ENCODE data around the gene GYS2.

GYS2 gene

DNA sequence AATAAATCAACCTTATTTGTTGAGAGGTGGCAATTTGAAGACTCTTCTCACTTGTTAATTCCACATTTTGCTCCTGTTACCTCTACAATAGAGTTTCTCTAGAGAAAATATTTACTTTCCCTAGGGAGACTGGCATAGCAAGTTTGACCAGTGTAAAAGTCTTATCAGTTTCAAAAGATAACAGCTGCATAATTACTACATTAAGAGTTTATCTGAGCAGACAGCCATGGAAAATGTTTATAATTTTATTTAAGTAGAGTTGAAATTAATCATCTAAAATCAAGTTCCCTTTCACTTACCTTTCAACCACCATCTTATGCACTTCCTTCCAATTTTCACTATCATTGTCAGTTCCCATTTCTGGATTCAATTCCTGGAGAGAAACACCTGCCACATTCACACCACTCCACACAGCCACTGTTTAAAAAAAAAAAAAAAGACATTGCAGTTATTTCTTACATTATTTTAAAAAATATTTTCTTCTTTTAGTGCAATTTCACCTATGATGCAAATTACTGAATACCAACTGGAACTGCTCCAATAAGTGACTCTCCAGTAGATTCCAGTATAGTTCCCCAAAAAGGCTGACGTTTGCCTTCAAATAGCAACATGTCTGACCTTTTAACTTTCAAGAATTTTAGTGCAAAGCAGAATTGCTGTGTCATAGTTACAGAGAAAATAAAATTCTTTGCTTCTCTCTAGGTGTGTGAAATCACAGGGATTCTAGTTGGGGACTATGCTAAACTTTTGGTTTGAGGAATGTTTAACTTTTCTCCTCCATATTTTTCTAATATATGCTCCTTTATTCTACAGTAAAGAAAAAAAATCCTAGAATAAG lies 33.6 kb upstream of the GYS2 start:
- no peak overlapping the region for H2AFZ ChIP-seq (ENCODE audit: low read length, unreplicated experiment)
- H3K27ac ChIP-seq (ENCODE audit: low read depth, low read length): peak overlapping the region; percentile 48
- H3K4me3 ChIP-seq (ENCODE audit: low read depth, low read length): no peak overlapping the region
- peaks cover 63% of the 10 kb centered on the region for H3K36me3 ChIP-seq (ENCODE audit: insufficient read depth, low read length)
- peaks cover 9% of the 10 kb centered on the region for H3K79me2 ChIP-seq (ENCODE audit: control insufficient read depth, insufficient read depth, low read length, unreplicated experiment)
- H3K27me3 ChIP-seq (ENCODE audit: insufficient read depth, low read length): no peaks in the 10 kb centered on the region
- peaks cover 9% of the 10 kb centered on the region for H3K4me1 ChIP-seq (ENCODE audit: control insufficient read depth, insufficient read depth, low read length, unreplicated experiment)

DNA sequence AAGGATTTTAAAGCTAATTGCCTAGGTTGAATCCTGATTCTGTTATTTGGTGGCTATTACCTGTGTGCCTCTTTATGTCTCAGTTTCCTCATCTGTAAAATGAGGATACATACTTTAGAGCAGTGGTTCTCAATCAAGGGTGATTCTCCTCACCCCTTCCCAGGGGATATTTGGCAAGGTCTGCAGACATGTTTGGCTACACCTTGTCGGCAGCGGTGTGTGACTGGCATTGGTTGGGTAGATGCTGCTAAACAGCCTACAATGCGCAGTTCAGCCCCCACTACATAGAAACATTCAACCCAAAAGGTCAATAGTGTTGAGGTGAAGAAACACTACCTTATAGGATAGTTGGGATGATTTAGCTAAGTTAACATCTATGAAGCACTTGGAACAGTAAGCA lies 29.6 kb upstream of the GYS2 start:
- Histone ChIP-seq H3K27me3 (ENCODE audit: insufficient read depth, low read length) (no peaks in the 10 kb centered on the region), H3K79me2 (ENCODE audit: control insufficient read depth, insufficient read depth, low read length, unreplicated experiment) (no peaks in the 10 kb centered on the region), H3K36me3 (ENCODE audit: insufficient read depth, low read length) (peaks cover 35% of the 10 kb centered on the region), H3K4me3 (ENCODE audit: low read depth, low read length) (no peak overlapping the region), H2AFZ (ENCODE audit: low read length, unreplicated experiment) (no peak overlapping the region), H3K27ac (ENCODE audit: low read depth, low read length) (no peak overlapping the region), H3K4me1 (ENCODE audit: control insufficient read depth, insufficient read depth, low read length, unreplicated experiment) (peaks cover 5% of the 10 kb centered on the region)

DNA sequence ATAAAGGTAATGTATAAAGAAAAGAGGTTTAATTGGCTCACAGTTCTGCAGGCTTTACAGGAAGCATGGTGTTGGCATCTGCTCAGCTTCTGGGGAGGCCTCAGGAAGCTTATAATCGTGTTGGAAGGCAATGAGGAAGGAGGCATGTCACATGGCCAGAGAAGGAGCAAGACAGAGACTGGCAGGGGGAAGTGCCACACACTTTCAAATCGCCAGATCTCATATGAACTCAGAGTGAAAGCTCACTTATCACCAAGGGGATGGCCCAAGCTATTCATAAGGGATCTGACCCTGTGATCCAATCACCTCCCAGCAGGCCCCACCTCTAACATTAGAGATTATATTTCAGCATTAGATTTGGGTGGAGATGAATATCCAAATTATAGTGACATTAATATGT lies 26.7 kb upstream of the GYS2 start:
- H3K27ac ChIP-seq (ENCODE audit: low read depth, low read length): no peak overlapping the region
- no peaks in the 10 kb centered on the region for H3K4me1 ChIP-seq (ENCODE audit: control insufficient read depth, insufficient read depth, low read length, unreplicated experiment)
- H3K4me3 ChIP-seq (ENCODE audit: low read depth, low read length): no peak overlapping the region
- no peaks in the 10 kb centered on the region for H3K79me2 ChIP-seq (ENCODE audit: control insufficient read depth, insufficient read depth, low read length, unreplicated experiment)
- no peaks in the 10 kb centered on the region for H3K27me3 ChIP-seq (ENCODE audit: insufficient read depth, low read length)
- no peak overlapping the region for H2AFZ ChIP-seq (ENCODE audit: low read length, unreplicated experiment)
- H3K36me3 ChIP-seq (ENCODE audit: insufficient read depth, low read length): peaks cover 19% of the 10 kb centered on the region

DNA sequence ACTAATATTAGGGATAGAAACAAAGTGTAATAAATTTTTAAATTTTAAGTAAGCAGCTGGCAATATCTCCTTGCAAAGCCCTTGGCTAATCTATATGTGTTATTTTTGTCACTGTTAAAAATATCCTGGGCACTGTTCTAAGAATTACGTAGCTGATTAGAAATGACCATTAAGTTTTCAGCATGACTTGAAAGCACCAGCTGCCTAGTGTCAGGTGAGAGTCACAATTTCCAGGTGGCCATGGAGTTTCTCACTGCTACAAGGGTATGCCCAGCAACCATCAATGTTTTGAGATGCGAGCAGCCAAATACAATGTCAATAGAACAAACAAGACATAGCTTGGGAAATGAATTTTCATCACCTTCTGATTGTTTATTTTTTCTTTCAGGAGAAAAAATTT lies 23.3 kb upstream of the GYS2 start:
- Histone ChIP-seq H3K79me2 (ENCODE audit: control insufficient read depth, insufficient read depth, low read length, unreplicated experiment) (no peaks in the 10 kb centered on the region), H3K4me1 (ENCODE audit: control insufficient read depth, insufficient read depth, low read length, unreplicated experiment) (no peaks in the 10 kb centered on the region), H3K36me3 (ENCODE audit: insufficient read depth, low read length) (no peaks in the 10 kb centered on the region), H2AFZ (ENCODE audit: low read length, unreplicated experiment) (no peak overlapping the region), H3K27ac (ENCODE audit: low read depth, low read length) (no peak overlapping the region), H3K4me3 (ENCODE audit: low read depth, low read length) (no peak overlapping the region), H3K27me3 (ENCODE audit: insufficient read depth, low read length) (no peaks in the 10 kb centered on the region)

DNA sequence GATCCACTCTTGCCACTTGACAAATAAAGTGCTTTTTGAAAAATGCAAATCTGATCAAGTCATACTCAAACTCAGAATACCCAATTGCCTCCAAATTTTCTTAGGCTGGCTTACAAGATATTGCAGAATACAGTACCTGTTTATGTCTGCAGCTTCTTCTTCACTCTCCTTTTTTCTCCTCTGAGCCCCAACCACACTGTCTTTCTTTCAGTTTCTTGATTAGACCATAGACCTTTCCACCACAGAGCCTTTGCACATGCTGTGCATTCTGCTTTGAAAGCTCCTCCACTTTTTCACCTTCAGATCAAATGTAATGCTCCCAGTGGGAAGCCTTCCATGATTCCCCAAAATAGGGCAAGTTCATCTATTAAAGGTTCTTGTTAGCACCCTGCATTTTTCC lies 13.9 kb upstream of the GYS2 start:
- Histone ChIP-seq H3K4me3 (ENCODE audit: low read depth, low read length) (no peak overlapping the region), H2AFZ (ENCODE audit: low read length, unreplicated experiment) (no peak overlapping the region), H3K36me3 (ENCODE audit: insufficient read depth, low read length) (no peaks in the 10 kb centered on the region), H3K4me1 (ENCODE audit: control insufficient read depth, insufficient read depth, low read length, unreplicated experiment) (no peaks in the 10 kb centered on the region), H3K27ac (ENCODE audit: low read depth, low read length) (no peak overlapping the region), H3K27me3 (ENCODE audit: insufficient read depth, low read length) (no peaks in the 10 kb centered on the region), H3K79me2 (ENCODE audit: control insufficient read depth, insufficient read depth, low read length, unreplicated experiment) (no peaks in the 10 kb centered on the region)

DNA sequence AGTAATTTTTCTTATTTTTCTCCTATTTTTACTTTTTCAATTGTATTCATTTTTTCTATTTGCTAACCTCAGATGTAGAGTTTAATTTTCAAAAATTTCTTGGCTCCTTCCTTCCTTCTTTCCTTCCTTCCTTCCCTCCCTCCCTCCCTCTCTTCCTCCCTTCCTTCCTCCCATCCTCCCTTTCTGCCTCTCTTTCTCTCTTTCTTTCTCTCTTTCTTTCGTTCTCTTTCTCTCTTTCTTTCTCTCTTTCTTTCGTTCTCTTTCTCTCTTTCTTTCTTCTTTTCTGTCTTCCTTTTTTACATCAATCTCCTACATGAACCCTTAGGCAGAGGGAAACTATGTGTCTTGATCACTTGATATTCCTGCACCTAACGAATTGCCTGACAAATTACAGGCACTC lies 12.4 kb upstream of the GYS2 start:
- H3K4me3 ChIP-seq (ENCODE audit: low read depth, low read length): no peak overlapping the region
- H3K36me3 ChIP-seq (ENCODE audit: insufficient read depth, low read length): no peaks in the 10 kb centered on the region
- no peak overlapping the region for H2AFZ ChIP-seq (ENCODE audit: low read length, unreplicated experiment)
- no peak overlapping the region for H3K27ac ChIP-seq (ENCODE audit: low read depth, low read length)
- no peaks in the 10 kb centered on the region for H3K4me1 ChIP-seq (ENCODE audit: control insufficient read depth, insufficient read depth, low read length, unreplicated experiment)
- H3K79me2 ChIP-seq (ENCODE audit: control insufficient read depth, insufficient read depth, low read length, unreplicated experiment): no peaks in the 10 kb centered on the region
- H3K27me3 ChIP-seq (ENCODE audit: insufficient read depth, low read length): no peaks in the 10 kb centered on the region

DNA sequence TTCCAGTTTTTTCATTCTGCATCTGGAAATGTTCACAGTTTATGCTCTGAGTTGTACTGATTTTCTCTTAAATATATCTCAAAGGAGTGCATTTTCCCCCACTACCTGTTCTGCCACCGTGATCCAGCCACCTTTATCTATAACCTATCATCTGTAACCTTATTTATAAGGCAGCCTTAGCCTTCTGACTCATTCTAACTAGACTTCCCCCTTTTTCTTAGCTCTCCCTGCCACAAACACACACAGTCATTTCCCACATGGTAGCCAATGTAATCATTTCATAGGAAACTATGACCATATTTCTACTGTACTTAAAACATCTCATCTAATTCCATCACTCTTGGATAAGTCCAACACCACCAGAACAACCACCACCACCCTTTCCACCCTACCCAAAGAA lies 10.8 kb upstream of the GYS2 start:
- Histone ChIP-seq H2AFZ (ENCODE audit: low read length, unreplicated experiment) (no peak overlapping the region), H3K36me3 (ENCODE audit: insufficient read depth, low read length) (no peaks in the 10 kb centered on the region), H3K4me3 (ENCODE audit: low read depth, low read length) (no peak overlapping the region), H3K4me1 (ENCODE audit: control insufficient read depth, insufficient read depth, low read length, unreplicated experiment) (no peaks in the 10 kb centered on the region), H3K79me2 (ENCODE audit: control insufficient read depth, insufficient read depth, low read length, unreplicated experiment) (no peaks in the 10 kb centered on the region), H3K27ac (ENCODE audit: low read depth, low read length) (no peak overlapping the region), H3K27me3 (ENCODE audit: insufficient read depth, low read length) (no peaks in the 10 kb centered on the region)

DNA sequence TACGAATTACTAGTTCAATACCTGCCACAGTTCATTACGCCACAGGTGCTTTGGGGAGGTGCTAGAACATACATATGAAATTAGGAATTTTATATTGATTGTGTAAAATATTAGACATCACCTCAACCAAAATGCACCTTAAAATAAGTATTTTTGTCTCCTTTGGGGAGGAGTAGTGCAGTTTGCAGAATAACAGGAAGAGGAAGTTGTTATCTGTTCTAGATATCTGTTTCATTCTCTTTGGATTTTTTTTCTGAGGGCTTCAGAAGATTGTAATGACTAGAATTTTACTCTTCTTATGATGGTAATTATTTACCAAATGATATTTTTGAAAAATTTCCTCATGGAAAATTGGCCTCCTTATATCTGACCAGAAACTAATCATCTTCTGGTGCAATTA lies 9.9 kb upstream of the GYS2 start:
- H2AFZ ChIP-seq (ENCODE audit: low read length, unreplicated experiment): no peak overlapping the region
- H3K4me1 ChIP-seq (ENCODE audit: control insufficient read depth, insufficient read depth, low read length, unreplicated experiment): no peaks in the 10 kb centered on the region
- H3K4me3 ChIP-seq (ENCODE audit: low read depth, low read length): no peak overlapping the region
- H3K27me3 ChIP-seq (ENCODE audit: insufficient read depth, low read length): no peaks in the 10 kb centered on the region
- no peaks in the 10 kb centered on the region for H3K36me3 ChIP-seq (ENCODE audit: insufficient read depth, low read length)
- no peak overlapping the region for H3K27ac ChIP-seq (ENCODE audit: low read depth, low read length)
- H3K79me2 ChIP-seq (ENCODE audit: control insufficient read depth, insufficient read depth, low read length, unreplicated experiment): no peaks in the 10 kb centered on the region

DNA sequence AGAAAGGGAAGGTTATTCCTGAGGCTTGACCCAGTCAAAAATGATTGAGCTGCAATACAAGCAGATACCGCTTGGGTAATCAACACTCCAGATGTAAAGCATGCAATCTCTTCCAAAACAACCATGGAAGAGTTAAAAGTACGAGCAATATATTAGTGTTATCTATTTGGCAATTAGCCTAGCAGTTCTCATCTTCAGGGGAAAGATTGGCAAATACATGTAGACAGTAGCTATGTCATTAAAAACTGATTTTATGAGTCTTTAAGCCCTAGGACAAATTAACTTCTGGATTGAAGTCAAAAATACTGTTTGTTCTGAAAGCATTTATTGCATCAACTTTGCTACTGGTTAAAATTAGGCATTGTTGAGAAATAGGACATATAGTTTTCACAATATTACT lies 9.3 kb upstream of the GYS2 start:
- Histone ChIP-seq H3K27me3 (ENCODE audit: insufficient read depth, low read length) (no peaks in the 10 kb centered on the region), H3K27ac (ENCODE audit: low read depth, low read length) (no peak overlapping the region), H3K4me3 (ENCODE audit: low read depth, low read length) (no peak overlapping the region), H3K4me1 (ENCODE audit: control insufficient read depth, insufficient read depth, low read length, unreplicated experiment) (no peaks in the 10 kb centered on the region), H2AFZ (ENCODE audit: low read length, unreplicated experiment) (no peak overlapping the region), H3K79me2 (ENCODE audit: control insufficient read depth, insufficient read depth, low read length, unreplicated experiment) (no peaks in the 10 kb centered on the region), H3K36me3 (ENCODE audit: insufficient read depth, low read length) (no peaks in the 10 kb centered on the region)

DNA sequence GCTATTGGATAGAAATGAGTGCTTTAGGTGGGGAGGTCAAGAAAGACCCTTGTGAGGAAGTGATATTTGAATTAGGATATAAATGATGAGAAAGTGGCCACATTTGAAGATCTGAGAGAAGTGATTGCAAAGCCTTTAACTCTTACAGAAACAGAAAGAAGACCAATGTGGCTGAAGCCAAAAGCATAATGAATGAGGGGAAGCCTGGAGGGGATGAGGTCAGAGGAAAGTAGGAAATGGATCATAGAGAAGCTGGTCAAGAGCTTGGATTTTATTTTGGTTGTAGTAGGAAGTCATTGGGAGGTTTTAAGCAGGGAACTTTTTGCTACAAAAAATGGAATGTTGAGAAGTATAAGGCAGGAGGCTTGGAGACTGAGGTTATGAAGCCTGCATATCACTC lies 3.5 kb upstream of the GYS2 start:
- H3K27ac ChIP-seq (ENCODE audit: low read depth, low read length): no peak overlapping the region
- no peaks in the 10 kb centered on the region for H3K27me3 ChIP-seq (ENCODE audit: insufficient read depth, low read length)
- no peaks in the 10 kb centered on the region for H3K4me1 ChIP-seq (ENCODE audit: control insufficient read depth, insufficient read depth, low read length, unreplicated experiment)
- H3K4me3 ChIP-seq (ENCODE audit: low read depth, low read length): no peak overlapping the region
- no peak overlapping the region for H2AFZ ChIP-seq (ENCODE audit: low read length, unreplicated experiment)
- H3K79me2 ChIP-seq (ENCODE audit: control insufficient read depth, insufficient read depth, low read length, unreplicated experiment): no peaks in the 10 kb centered on the region
- H3K36me3 ChIP-seq (ENCODE audit: insufficient read depth, low read length): no peaks in the 10 kb centered on the region

DNA sequence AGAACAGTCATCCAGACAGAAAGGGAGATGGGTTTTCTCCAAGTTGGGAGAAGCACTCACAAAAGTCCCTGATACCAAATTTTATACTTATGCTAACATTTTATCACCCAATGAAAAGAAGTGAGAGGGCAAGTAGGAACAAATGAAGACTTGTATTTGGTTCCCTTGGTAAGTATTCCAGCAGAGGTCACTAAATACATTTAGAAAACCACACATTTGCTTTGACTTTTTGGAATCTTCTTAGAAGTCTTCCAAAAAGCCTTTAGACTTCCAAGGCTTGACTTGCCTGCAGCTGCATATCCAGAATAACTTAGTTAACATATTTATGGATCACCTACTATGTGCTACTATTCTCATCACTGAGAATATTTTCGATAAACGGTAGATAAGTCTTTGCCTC lies 3.1 kb upstream of the GYS2 start:
- Histone ChIP-seq H3K4me1 (ENCODE audit: control insufficient read depth, insufficient read depth, low read length, unreplicated experiment) (no peaks in the 10 kb centered on the region), H3K27me3 (ENCODE audit: insufficient read depth, low read length) (no peaks in the 10 kb centered on the region), H3K27ac (ENCODE audit: low read depth, low read length) (no peak overlapping the region), H3K36me3 (ENCODE audit: insufficient read depth, low read length) (no peaks in the 10 kb centered on the region), H3K79me2 (ENCODE audit: control insufficient read depth, insufficient read depth, low read length, unreplicated experiment) (no peaks in the 10 kb centered on the region), H2AFZ (ENCODE audit: low read length, unreplicated experiment) (no peak overlapping the region), H3K4me3 (ENCODE audit: low read depth, low read length) (no peak overlapping the region)
